IMR-90 (cell line): Measurements from ENCODE around the gene ITGA5. TPM values are rescaled to one million over a fixed set of nuclear protein-coding genes. Genes with fewer than 3 reads are reported as not detected.

Experiments used
- ATAC-seq: fragments of 200-7000 bp; cut with Tn5 transposase; 2 replicates; pipeline ENCODE4 v1.9.1; 2020; ENCODE audit warnings: low read depth, mild to moderate bottlenecking, moderate library complexity
- BruUV-seq: library from RNA; stranded (reverse); fragments of 400-500 nt; replicated peaks from 2 replicates; lab custom pipeline; 2021; lab: Mats Ljungman, UMichigan
- CTCF ChIA-PET: fragments of 300-600 bp; formaldehyde crosslinking; extraction: SDS; loops from one replicate; lab custom pipeline; 2021; ENCODE audit warnings: antibody characterized with exemption; lab: Yijun Ruan, JAX
- POLR2A ChIA-PET: fragments of 300-600 bp; sonication (Branson Sonifier 250); formaldehyde crosslinking; loops from one replicate; lab custom pipeline; 2022; ENCODE audit warnings: antibody characterized with exemption; ENCODE audit not compliant: unreplicated experiment; lab: Charles Lee
- DNase-seq: peaks from one replicate; pipeline ENCODE4 v3.0.0; 2013
- H2AFZ ChIP-seq: replicated peaks from 2 replicates; pipeline ENCODE3; 2013; ENCODE audit warnings: low read length, mild to moderate bottlenecking; ENCODE audit not compliant: poor library complexity
- H2AK5ac ChIP-seq: 2 replicates; pipeline ENCODE4 v1.6.1; 2013; ENCODE audit warnings: low read depth, low read length, inconsistent platforms
- H2AK9ac ChIP-seq: replicated peaks from 2 replicates; pipeline ENCODE3; 2013; ENCODE audit warnings: mild to moderate bottlenecking, low read depth, low read length, moderate library complexity; ENCODE audit not compliant: poor library complexity
- H2BK120ac ChIP-seq: 2 replicates; pipeline ENCODE4 v1.6.1; 2013; ENCODE audit warnings: low read depth, low read length, inconsistent platforms
- H2BK15ac ChIP-seq: 3 replicates; pipeline ENCODE4 v1.6.1; 2013; ENCODE audit warnings: low read depth, low read length, inconsistent platforms
- H2BK20ac ChIP-seq: 2 replicates; pipeline ENCODE4 v1.6.1; 2013; ENCODE audit warnings: low read depth, mild to moderate bottlenecking, inconsistent platforms, low read length, moderate library complexity
- H2BK5ac ChIP-seq: 2 replicates; pipeline ENCODE4 v1.6.1; 2013; ENCODE audit warnings: mild to moderate bottlenecking, low read depth, low read length, inconsistent platforms; ENCODE audit not compliant: poor library complexity, severe bottlenecking
- H3K14ac ChIP-seq: replicated peaks from 2 replicates; pipeline ENCODE4 v1.6.1; 2013; ENCODE audit warnings: low read depth, low read length, inconsistent platforms
- H3K18ac ChIP-seq: 2 replicates; pipeline ENCODE4 v1.6.1; 2013; ENCODE audit warnings: low read depth, low read length, control low read depth
- H3K23ac ChIP-seq: 2 replicates; pipeline ENCODE4 v1.6.1; 2013; ENCODE audit warnings: low read depth, low read length, inconsistent platforms
- H3K27ac ChIP-seq: 2 replicates; pipeline ENCODE4 v1.5.1; 2013; ENCODE audit warnings: mild to moderate bottlenecking, control low read depth, low read length; ENCODE audit not compliant: insufficient read depth
- H3K27me3 ChIP-seq: 2 replicates; pipeline ENCODE4 v1.6.1; 2013; ENCODE audit warnings: low read length; ENCODE audit not compliant: control insufficient read depth, insufficient read depth
- H3K36me3 ChIP-seq: 2 replicates; pipeline ENCODE4 v1.6.1; 2013; ENCODE audit warnings: low read length, mixed read lengths; ENCODE audit not compliant: control insufficient read depth, insufficient read depth
- H3K4ac ChIP-seq: 2 replicates; pipeline ENCODE4 v1.6.1; 2013; ENCODE audit warnings: low read depth, low read length, inconsistent platforms
- H3K4me1 ChIP-seq: 2 replicates; pipeline ENCODE4 v1.6.1; 2013; ENCODE audit warnings: low read length, mixed read lengths; ENCODE audit not compliant: control insufficient read depth, insufficient read depth
- H3K4me2 ChIP-seq: 2 replicates; pipeline ENCODE4 v1.6.1; 2013; ENCODE audit warnings: low read depth, mild to moderate bottlenecking, control low read depth, low read length, moderate library complexity
- H3K4me3 ChIP-seq: 2 replicates; pipeline ENCODE4 v1.5.1; 2013; ENCODE audit warnings: low read depth, mild to moderate bottlenecking, control low read depth, low read length, moderate library complexity; ENCODE audit not compliant: insufficient read depth
- H3K56ac ChIP-seq: 2 replicates; pipeline ENCODE4 v1.6.1; 2013; ENCODE audit warnings: low read length, inconsistent platforms; ENCODE audit not compliant: insufficient read depth; ENCODE audit errors: extremely low read depth
- H3K79me1 ChIP-seq, 2 experiments: 2 replicates each; pipeline ENCODE4 v1.6.1; 2013; ENCODE audit warnings: low read length in 2 of 2, inconsistent platforms in 1 of 2, low read depth in 1 of 2
- H3K9ac ChIP-seq: 2 replicates; pipeline ENCODE4 v1.6.1; 2013; ENCODE audit warnings: low read depth, low read length, control low read depth
- H3K9me1 ChIP-seq: 2 replicates; pipeline ENCODE4 v1.6.1; 2013; ENCODE audit warnings: low read length, inconsistent platforms; ENCODE audit not compliant: insufficient read depth
- H3K9me3 ChIP-seq: 2 replicates; pipeline ENCODE4 v1.6.1; 2013; ENCODE audit warnings: low read length; ENCODE audit not compliant: control insufficient read depth, insufficient read depth
- H4K20me1 ChIP-seq: 2 replicates; pipeline ENCODE4 v1.6.1; 2013; ENCODE audit warnings: low read length, inconsistent platforms; ENCODE audit not compliant: insufficient read depth
- H4K5ac ChIP-seq: 2 replicates; pipeline ENCODE4 v1.6.1; 2013; ENCODE audit warnings: mild to moderate bottlenecking, low read depth, low read length, control low read depth
- H4K8ac ChIP-seq, 2 experiments: 2 replicates each; pipeline ENCODE4 v1.6.1; 2013; ENCODE audit warnings: low read depth in 2 of 2, low read length in 2 of 2, control low read depth in 1 of 2, inconsistent platforms in 1 of 2
- H4K91ac ChIP-seq: 2 replicates; pipeline ENCODE4 v1.6.1; 2013; ENCODE audit warnings: low read depth, low read length, inconsistent platforms; ENCODE audit not compliant: insufficient read depth
- CEBPB ChIP-seq: IDR thresholded peaks from 2 replicates; pipeline ENCODE4 v1.6.1; 2012; ENCODE audit warnings: low read depth, low read length, improper control_type of control experiment
- CHD1 ChIP-seq: IDR thresholded peaks from 2 replicates; pipeline ENCODE4 v1.6.1; 2012; ENCODE audit warnings: low read depth, low read length, improper control_type of control experiment
- FOS ChIP-seq: fragments of 150-350 bp; IDR thresholded peaks from 2 replicates; pipeline ENCODE4 v1.6.1; 2016; ENCODE audit warnings: low read depth, low read length
- MXI1 ChIP-seq: IDR thresholded peaks from 2 replicates; pipeline ENCODE4 v1.6.1; 2012; ENCODE audit warnings: low read depth, mild to moderate bottlenecking, low read length, moderate library complexity, borderline replicate concordance
- NFE2L2 ChIP-seq: fragments of 150-350 bp; IDR thresholded peaks from 2 replicates; pipeline ENCODE4 v1.6.1; 2016; ENCODE audit warnings: low read depth, mild to moderate bottlenecking, low read length
- POLR2A ChIP-seq: IDR thresholded peaks from 2 replicates; pipeline ENCODE4 v1.6.1; 2012; ENCODE audit warnings: mild to moderate bottlenecking, low read depth, low read length
- RAD21 ChIP-seq: IDR thresholded peaks from 2 replicates; pipeline ENCODE4 v1.6.1; 2012; ENCODE audit warnings: low read length, improper control_type of control experiment
- RCOR1 ChIP-seq: IDR thresholded peaks from 2 replicates; pipeline ENCODE4 v1.6.1; 2012; ENCODE audit warnings: mild to moderate bottlenecking, low read length, improper control_type of control experiment; ENCODE audit not compliant: insufficient replicate concordance
- RFX5 ChIP-seq: IDR thresholded peaks from 2 replicates; pipeline ENCODE4 v1.8.0; 2012; ENCODE audit warnings: low read depth, mild to moderate bottlenecking, low read length, moderate library complexity
- WGBS, 2 experiments: methylation state at CpG; one replicate each; pipeline versions ENCODE4 v1.1.5 to v1.1.7; 2013; ENCODE audit warnings: missing lambda C conversion rate in 2 of 2; ENCODE audit not compliant: insufficient read length in 1 of 2; ENCODE audit errors: extremely low coverage in 2 of 2; 5-methylcytosine and 5-hydroxymethylcytosine counted together
- dilution Hi-C: fragments of 300-500 bp; cut with HindIII; formaldehyde crosslinking; loops from one replicate; pipeline ENCODE4 v1.14.3; 2018; ENCODE audit warnings: low sequenced_read_pairs; ENCODE audit not compliant: unreplicated experiment
- in situ Hi-C: fragments of 300-500 bp; cut with MboI; formaldehyde crosslinking; loops from 3 replicates; pipeline ENCODE4 v1.14.3; 2019; ENCODE audit warnings: low sequenced_read_pairs, inconsistent platforms, mixed read lengths
- intact Hi-C: fragments of 100-400 bp; cut with micrococcal nuclease; formaldehyde crosslinking; loops from 2 replicates; pipeline ENCODE4 v1.10.0; 2022
- polyA plus RNA-seq, 3 experiments: library from polyadenylated mRNA; depleted of rRNA; stranded (reverse); fragments of >200 nt; gene quantifications; 2 replicates each; pipeline ENCODE4 v1.2.3, GENCODE V29; 2012; ENCODE audit warnings: low replicate concordance in 1 of 3
- total RNA-seq: library from RNA; depleted of rRNA; stranded (reverse); fragments of >200 nt; gene quantifications from 2 replicates; pipeline ENCODE4 v1.2.3, GENCODE V29; 2012
- TF ChIP-seq, protein P1 (sequence below): fragments of 150-350 bp; IDR thresholded peaks from 2 replicates; pipeline ENCODE4 v1.6.1; 2016; ENCODE audit warnings: low read depth, mild to moderate bottlenecking, low read length, moderate library complexity, borderline replicate concordance
- TF ChIP-seq, protein P2 (sequence below): conservative IDR thresholded peaks from 2 replicates; pipeline ENCODE4 v1.5.1; 2012; ENCODE audit warnings: mild to moderate bottlenecking, low read depth, low read length, improper control_type of control experiment

The ITGA5 gene
- total and polyA plus RNA-seq, 2 of the 4 experiments (the other 2 are of a cell fraction): 159 to 259 TPM

GRCh38 chr12:54430471-54431069 is 11.5 kb upstream of the ITGA5 start:
- Histone ChIP-seq H3K4me3 (no peak overlapping the region), H3K4me2 (no peak overlapping the region), H2AFZ (no peak overlapping the region), H2BK120ac (no peak overlapping the region), H3K9me1 (peaks cover 19% of the 10 kb centered on the region), H4K20me1 (no peaks in the 10 kb centered on the region), H3K27me3 (no peaks in the 10 kb centered on the region), H3K18ac (no peak overlapping the region), H3K27ac (no peak overlapping the region), H3K4ac (no peak overlapping the region), H2AK9ac (peak overlapping the region; percentile 55), H3K9me3 (no peaks in the 10 kb centered on the region), H4K8ac (no peak overlapping the region), H3K14ac (no peak overlapping the region; the same call in 1 of the 2 replicates), H3K36me3 (no peaks in the 10 kb centered on the region), H2AK5ac (0 out of 2 replicates have a peak overlapping the region, but pooled peaks have one; percentile 3), H4K5ac (no peak overlapping the region), H3K23ac (no peak overlapping the region), H3K9ac (no peak overlapping the region), H3K4me1 (peaks cover 22% of the 10 kb centered on the region), H4K91ac (no peak overlapping the region; the same call in 1 of the 2 replicates), H3K79me1 (peaks cover 0 to 14% of the 10 kb centered on the region in 2 experiments; a peak in 1 of 4 replicates), H3K56ac (no peak overlapping the region), H2BK15ac (no peak overlapping the region; the same call in 2 of the 3 replicates), H2BK20ac (no peak overlapping the region; the same call in 1 of the 2 replicates), H2BK5ac (no peak overlapping the region)
- no peak for ATAC-seq
- in situ Hi-C loops: no loop called here
- dilution Hi-C loops: no loop called here
- intact Hi-C loops: loop anchor here (10.0 kb wide), 1 partner anchor 216 kb away; no protein-coding TSS in a partner anchor
- ChIA-PET POLR2A (no interaction called here), CTCF (interaction anchor here (0.6 to 5.1 kb wide), 2 partner anchors 9 to 32 kb away, joined by 3 to 27 read pairs; no protein-coding TSS in a partner anchor)
- TF ChIP-seq FOS: no peak
- no peak for TF ChIP-seq MXI1
- no peak for TF ChIP-seq RAD21
- TF ChIP-seq, protein P1, sequence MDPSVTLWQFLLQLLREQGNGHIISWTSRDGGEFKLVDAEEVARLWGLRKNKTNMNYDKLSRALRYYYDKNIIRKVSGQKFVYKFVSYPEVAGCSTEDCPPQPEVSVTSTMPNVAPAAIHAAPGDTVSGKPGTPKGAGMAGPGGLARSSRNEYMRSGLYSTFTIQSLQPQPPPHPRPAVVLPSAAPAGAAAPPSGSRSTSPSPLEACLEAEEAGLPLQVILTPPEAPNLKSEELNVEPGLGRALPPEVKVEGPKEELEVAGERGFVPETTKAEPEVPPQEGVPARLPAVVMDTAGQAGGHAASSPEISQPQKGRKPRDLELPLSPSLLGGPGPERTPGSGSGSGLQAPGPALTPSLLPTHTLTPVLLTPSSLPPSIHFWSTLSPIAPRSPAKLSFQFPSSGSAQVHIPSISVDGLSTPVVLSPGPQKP: no peak
- TF ChIP-seq, protein P2, sequence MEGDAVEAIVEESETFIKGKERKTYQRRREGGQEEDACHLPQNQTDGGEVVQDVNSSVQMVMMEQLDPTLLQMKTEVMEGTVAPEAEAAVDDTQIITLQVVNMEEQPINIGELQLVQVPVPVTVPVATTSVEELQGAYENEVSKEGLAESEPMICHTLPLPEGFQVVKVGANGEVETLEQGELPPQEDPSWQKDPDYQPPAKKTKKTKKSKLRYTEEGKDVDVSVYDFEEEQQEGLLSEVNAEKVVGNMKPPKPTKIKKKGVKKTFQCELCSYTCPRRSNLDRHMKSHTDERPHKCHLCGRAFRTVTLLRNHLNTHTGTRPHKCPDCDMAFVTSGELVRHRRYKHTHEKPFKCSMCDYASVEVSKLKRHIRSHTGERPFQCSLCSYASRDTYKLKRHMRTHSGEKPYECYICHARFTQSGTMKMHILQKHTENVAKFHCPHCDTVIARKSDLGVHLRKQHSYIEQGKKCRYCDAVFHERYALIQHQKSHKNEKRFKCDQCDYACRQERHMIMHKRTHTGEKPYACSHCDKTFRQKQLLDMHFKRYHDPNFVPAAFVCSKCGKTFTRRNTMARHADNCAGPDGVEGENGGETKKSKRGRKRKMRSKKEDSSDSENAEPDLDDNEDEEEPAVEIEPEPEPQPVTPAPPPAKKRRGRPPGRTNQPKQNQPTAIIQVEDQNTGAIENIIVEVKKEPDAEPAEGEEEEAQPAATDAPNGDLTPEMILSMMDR: no peak
- TF ChIP-seq POLR2A: no peak
- TF ChIP-seq RCOR1: no peak
- no peak for TF ChIP-seq CEBPB
- no peak for TF ChIP-seq NFE2L2
- no peak for TF ChIP-seq RFX5
- no peak for TF ChIP-seq CHD1
- BruUV-seq: no TSS peak
- WGBS, 2 experiments: no CpG with 5 or more reads among the region's 5 CpGs
- no peak for DNase-seq
